ENCODE measurements around the gene C10orf71.

DNA sequence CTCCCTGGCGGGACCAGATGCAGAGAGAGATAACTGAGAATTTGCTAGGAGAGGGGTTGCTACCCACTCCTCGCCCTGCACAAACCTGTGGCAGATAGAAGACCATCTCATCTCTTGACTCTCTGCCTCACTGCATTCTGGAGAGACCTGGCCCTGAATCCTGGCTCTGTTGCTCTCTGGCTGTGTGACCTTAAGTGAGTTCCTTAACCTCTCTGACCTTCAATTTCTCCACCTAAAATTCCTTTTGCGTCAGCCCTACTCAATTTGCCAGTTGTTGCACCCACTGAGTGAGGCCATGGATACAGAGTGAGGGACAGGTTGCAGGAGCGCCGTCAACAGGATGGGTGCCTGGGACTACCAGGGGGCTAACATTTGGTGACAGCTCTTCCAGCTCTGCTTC, 5.2 kb downstream of the C10orf71 start:
- TF ChIP-seq ZNF8 (CRISPR knock-in tag; IDR thresholded peaks at IDR 0.05) (no peak), ISL1 (CRISPR knock-in tag; IDR thresholded peaks at IDR 0.05) (no peak), SNAI2 (CRISPR knock-in tag; IDR thresholded peaks at IDR 0.05) (no peak), ZFP30 (CRISPR knock-in tag; IDR thresholded peaks at IDR 0.05) (no peak), TOX (CRISPR knock-in tag; IDR thresholded peaks at IDR 0.05; ENCODE audit: borderline replicate concordance) (no peak)

All from SK-N-SH treated with all-trans-retinoic acid at 6 μM for 48 hours (cell line).